Right lobe of liver (tissue), 6 donors: ENCODE measurements around the gene GABRR1. TPM values are rescaled to one million over a fixed set of nuclear protein-coding genes. Genes with fewer than 3 reads are reported as not detected.

Experiments used
- ATAC-seq, 4 donors: fragments of 200-7000 bp; cut with Tn5 transposase; one replicate each; pipeline ENCODE4 v1.9.1; 2020; ENCODE audit warnings: mild to moderate bottlenecking in 4 of 4, moderate library complexity in 4 of 4
- DNase-seq, 3 donors: peaks; one replicate each; pipeline ENCODE4 v3.0.0-alpha.2; 2020
- H3K27ac ChIP-seq, 3 donors: fragments of 200-600 bp; one replicate each; pipeline ENCODE4 v1.8.0; 2022
- H3K27me3 ChIP-seq, 2 donors: fragments of 200-600 bp; one replicate each; pipeline ENCODE4 v1.8.0; 2022
- H3K36me3 ChIP-seq, 4 donors: fragments of 200-600 bp; sonication (generic) in 1 of 4; one replicate each; pipeline versions ENCODE4 v1.5.1 to v1.8.0; 2017 to 2022; ENCODE audit warnings: control low read depth in 1 of 4
- H3K4me1 ChIP-seq, 4 donors: fragments of 200-600 bp; sonication (generic) in 1 of 4; one replicate each; pipeline versions ENCODE4 v1.5.1 to v1.8.0; 2017 to 2022; ENCODE audit warnings: control low read depth in 1 of 4
- H3K4me3 ChIP-seq, 3 donors: fragments of 200-600 bp; one replicate each; pipeline ENCODE4 v1.8.0; 2022
- H3K9me3 ChIP-seq, 4 donors: fragments of 200-600 bp; sonication (generic) in 1 of 4; one replicate each; pipeline versions ENCODE4 v1.5.1 to v1.8.0; 2017 to 2022; ENCODE audit warnings: control low read depth in 1 of 4
- CTCF ChIP-seq, 4 donors: fragments of 200-600 bp in 3 of 4; fragments of 450-650 bp in 1 of 4; IDR thresholded peaks; one replicate each; pipeline versions ENCODE4 v1.5.1 to v1.8.0; 2016 to 2022; ENCODE audit warnings: antibody characterized with exemption in 4 of 4, mild to moderate bottlenecking in 2 of 4
- POLR2A ChIP-seq: fragments of 450-650 bp; IDR thresholded peaks from one replicate; pipeline ENCODE4 v1.6.1; 2017; ENCODE audit warnings: antibody characterized with exemption, mild to moderate bottlenecking
- WGBS: methylation state at CpG from one replicate; pipeline ENCODE4 v1.1.6; 2018; ENCODE audit warnings: low coverage, low lambda C conversion rate; ENCODE audit not compliant: insufficient coverage; ENCODE audit errors: missing lambda C conversion rate; 5-methylcytosine and 5-hydroxymethylcytosine counted together
- intact Hi-C, 2 donors: fragments of 100-400 bp; cut with DNase I; formaldehyde crosslinking; loops; one replicate each; pipeline versions ENCODE4 v1.11.2 to v1.14.1; 2022
- total RNA-seq, 6 experiments: library from RNA; depleted of rRNA in 2 of 6; stranded (reverse); fragments of >200 nt in 2 of 6; fragmentation: NEBNext Ultra II Directional in 3 of 6; extraction: Animal tissue kit (Norgen Biotek cat#: 25700) in 3 of 6; gene quantifications; one replicate each; pipeline versions ENCODE4 v1.1.0 to v1.2.4, GENCODE V29; 2016 to 2023
- donor health status: DM: no; HTN: yes; CAD: no.
- donor health status: DM: no; HTN: no; CAD: no.
- donor health status: DM: no; HTN: no; CAD: no.
- donor health status: DM: no; HTN: yes; CAD: no.
- donor health status: DM: no; HTN: yes; CAD: no.

The GABRR1 gene
- total RNA-seq, 6 experiments from 2014 or later, result not detected

DNA sequence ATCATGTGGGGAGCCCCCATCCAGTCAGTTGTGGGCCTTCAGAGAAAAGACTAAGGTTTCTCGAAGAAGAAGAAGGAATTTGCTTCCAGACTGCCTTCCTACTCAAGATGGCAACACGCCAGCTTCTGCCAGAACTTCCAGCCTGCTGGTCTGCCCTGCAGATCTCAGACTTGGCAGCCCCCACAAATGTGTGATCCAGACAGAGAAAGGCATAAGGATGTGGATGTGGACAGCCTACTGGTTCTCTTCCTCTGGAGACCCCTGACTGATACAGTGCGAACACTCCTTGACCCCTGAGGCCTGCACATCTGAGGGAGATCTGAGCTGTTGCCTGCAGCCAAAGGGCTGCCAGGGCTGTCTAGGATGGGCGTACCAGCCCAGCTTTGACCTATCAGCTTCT is 8.6 kb downstream of the GABRR1 start:
- H3K4me3 ChIP-seq, result no peak overlapping the region
- ATAC-seq, result no peak
- no peak for DNase-seq
- H3K27ac ChIP-seq, result no peak overlapping the region
- H3K36me3 ChIP-seq, result no peaks in the 10 kb centered on the region
- 33% methylated on average over 2 of the region's 4 CpGs for WGBS
- intact Hi-C loops, result no loop called here
- H3K4me1 ChIP-seq, result no peaks in the 10 kb centered on the region
- no peaks in the 10 kb centered on the region for H3K27me3 ChIP-seq
- no peaks in the 10 kb centered on the region for H3K9me3 ChIP-seq
- TF ChIP-seq CTCF (IDR thresholded peaks at IDR 0.05), result no peak
- no peak for TF ChIP-seq POLR2A

DNA sequence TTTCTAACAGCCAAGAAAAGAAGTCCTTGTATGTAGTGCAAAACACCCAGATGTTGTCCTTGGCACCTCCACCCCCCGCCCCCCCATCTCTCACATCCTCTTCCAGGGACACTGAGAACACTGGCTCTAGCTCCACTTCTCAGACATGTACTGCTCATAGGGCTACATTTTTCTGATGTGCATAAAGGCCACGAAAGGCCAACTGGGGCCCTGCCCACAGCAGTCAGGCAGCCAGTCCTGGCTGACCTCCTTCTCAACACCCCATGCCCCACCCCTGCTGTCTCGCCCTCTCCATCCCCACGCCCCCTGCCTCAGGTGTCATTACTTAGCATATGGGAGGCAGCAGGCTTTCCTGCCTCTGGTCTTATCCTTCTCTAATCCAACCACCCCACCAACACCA is 11.3 kb downstream of the GABRR1 start:
- Histone ChIP-seq H3K4me3 (no peak overlapping the region), H3K4me1 (no peaks in the 10 kb centered on the region), H3K36me3 (no peaks in the 10 kb centered on the region), H3K9me3 (no peaks in the 10 kb centered on the region), H3K27ac (no peak overlapping the region), H3K27me3 (no peaks in the 10 kb centered on the region)
- DNase-seq, result no peak
- no peak for ATAC-seq
- TF ChIP-seq CTCF (IDR thresholded peaks at IDR 0.05) (no peak), POLR2A (no peak)
- intact Hi-C loops, result no loop called here
- 81% methylated on average over 4 of the region's 4 CpGs for WGBS

GRCh38 chr6:89204096-89204495 is 13.1 kb downstream of the GABRR1 start:
- 80% methylated on average over 5 of the region's 11 CpGs for WGBS
- Histone ChIP-seq H3K4me3 (no peak overlapping the region), H3K27me3 (no peaks in the 10 kb centered on the region), H3K27ac (no peak overlapping the region), H3K9me3 (no peaks in the 10 kb centered on the region), H3K36me3 (no peaks in the 10 kb centered on the region), H3K4me1 (no peaks in the 10 kb centered on the region)
- TF ChIP-seq POLR2A (no peak), CTCF (IDR thresholded peaks at IDR 0.05) (no peak)
- no peak for ATAC-seq
- intact Hi-C loops, result no loop called here
- no peak for DNase-seq

DNA sequence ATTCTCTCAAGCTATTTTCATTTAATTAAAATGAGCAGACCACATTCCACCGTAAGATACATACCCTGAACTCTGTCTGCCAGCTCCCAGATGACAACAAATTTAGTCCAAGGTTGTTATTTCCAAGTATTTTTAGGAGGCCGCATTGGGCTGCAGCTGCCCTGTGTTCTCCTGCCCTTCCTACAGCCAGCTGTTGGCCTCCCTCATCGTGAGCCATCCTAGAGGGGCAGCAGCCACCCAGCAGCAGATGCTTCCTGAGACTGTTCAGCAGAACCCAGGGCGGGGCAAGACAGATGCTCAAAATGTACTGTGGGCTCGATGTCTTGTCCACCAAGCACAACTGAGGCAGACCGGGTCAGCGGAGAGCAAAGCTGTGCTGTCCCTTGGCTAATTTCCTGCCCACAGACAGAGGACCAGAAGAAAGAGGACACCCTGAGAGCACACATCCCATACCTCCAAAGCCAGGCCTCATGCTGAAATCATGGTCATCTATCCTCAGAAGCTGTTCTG is 16.4 kb downstream of the GABRR1 start:
- DNase-seq, result no peak

More for the DNA sequence above, 16.4 kb downstream of the GABRR1 start:
- no peak for ATAC-seq
- H3K9me3 ChIP-seq, result no peaks in the 10 kb centered on the region
- H3K4me3 ChIP-seq, result no peak overlapping the region
- H3K4me1 ChIP-seq, result no peaks in the 10 kb centered on the region
- TF ChIP-seq POLR2A, result no peak
- no peak for TF ChIP-seq CTCF (IDR thresholded peaks at IDR 0.05)
- 73% methylated on average over 6 of the region's 7 CpGs for WGBS
- intact Hi-C loops, result no loop called here
- H3K27me3 ChIP-seq, result no peaks in the 10 kb centered on the region
- no peaks in the 10 kb centered on the region for H3K36me3 ChIP-seq
- no peak overlapping the region for H3K27ac ChIP-seq
